Measurements from ENCODE around the gene DPYSL5. TPM values are rescaled to one million over a fixed set of nuclear protein-coding genes. Genes with fewer than 3 reads are reported as not detected.

The DPYSL5 gene
- polyA plus RNA-seq, 1 donor from 2014 or later = 111 TPM

GRCh38 chr2:26975102-26975501 is 127.2 kb downstream of the DPYSL5 start:
- Histone ChIP-seq H3K4me2 (ENCODE audit: low read length) (no peak overlapping the region), H3K4me3 (ENCODE audit: low read length) (peak overlapping the region; percentile 1), H3K27ac (ENCODE audit: low read length) (no peak overlapping the region), H3K9me2 (ENCODE audit: insufficient read depth, low read length) (no peaks in the 10 kb centered on the region), H3K9ac (ENCODE audit: low read length) (no peak overlapping the region), H2AFZ (ENCODE audit: low read depth, low read length) (no peak overlapping the region), H3K27me3 (ENCODE audit: insufficient read depth, low read depth, low read length) (no peaks in the 10 kb centered on the region), H3K79me2 (replicated peaks; ENCODE audit: insufficient read depth, low read length) (peaks cover 74% of the 10 kb centered on the region), H3K36me3 (ENCODE audit: insufficient read depth, low read length) (no peaks in the 10 kb centered on the region), H3F3A (ENCODE audit: insufficient read depth, low read length, poor library complexity, severe bottlenecking) (no peaks in the 10 kb centered on the region), H4K20me1 (ENCODE audit: insufficient read depth) (peaks cover 9% of the 10 kb centered on the region), H3K9me3 (ENCODE audit: low read length) (no peaks in the 10 kb centered on the region)
- no peak for TF ChIP-seq RAD21 (conservative IDR thresholded peaks at IDR 0.05)
- TF ChIP-seq SMC3 (conservative IDR thresholded peaks at IDR 0.05; ENCODE audit: poor library complexity) = no peak
- TF ChIP-seq POLR2AphosphoS5 (IDR thresholded peaks at IDR 0.05) = no peak

- Histone ChIP-seq H3K36me3 (ENCODE audit: insufficient read depth, low read length) (no peaks in the 10 kb centered on the region), H3K4me2 (ENCODE audit: low read length) (no peak overlapping the region), H3K9me3 (ENCODE audit: low read length) (no peaks in the 10 kb centered on the region), H3F3A (ENCODE audit: insufficient read depth, low read length, poor library complexity, severe bottlenecking) (no peaks in the 10 kb centered on the region), H2AFZ (ENCODE audit: low read depth, low read length) (no peak overlapping the region), H3K27ac (ENCODE audit: low read length) (no peak overlapping the region), H3K27me3 (ENCODE audit: insufficient read depth, low read depth, low read length) (no peaks in the 10 kb centered on the region), H3K4me3 (ENCODE audit: low read length) (no peak overlapping the region), H3K9me2 (ENCODE audit: insufficient read depth, low read length) (no peaks in the 10 kb centered on the region), H3K79me2 (replicated peaks; ENCODE audit: insufficient read depth, low read length) (peaks cover 78% of the 10 kb centered on the region), H4K20me1 (ENCODE audit: insufficient read depth) (peaks cover 9% of the 10 kb centered on the region), H3K9ac (ENCODE audit: low read length) (no peak overlapping the region)
- TF ChIP-seq EP300 (conservative IDR thresholded peaks at IDR 0.05; ENCODE audit: poor library complexity, severe bottlenecking) (no peak), EZH2 (IDR thresholded peaks at IDR 0.05; ENCODE audit: borderline replicate concordance, insufficient read depth, low read length, poor library complexity, severe bottlenecking) (no peak)
Measured at GRCh38 chr2:26975656-26976055, 127.7 kb downstream of the DPYSL5 start.

- no peak overlapping the region for H3K4me3 ChIP-seq (ENCODE audit: low read length)
- H3K9me3 ChIP-seq (ENCODE audit: low read length) = no peaks in the 10 kb centered on the region
- no peak overlapping the region for H3K9ac ChIP-seq (ENCODE audit: low read length)
- peaks cover 9% of the 10 kb centered on the region for H4K20me1 ChIP-seq (ENCODE audit: insufficient read depth)
- H3K9me2 ChIP-seq (ENCODE audit: insufficient read depth, low read length) = no peaks in the 10 kb centered on the region
- no peaks in the 10 kb centered on the region for H3F3A ChIP-seq (ENCODE audit: insufficient read depth, low read length, poor library complexity, severe bottlenecking)
- peaks cover 79% of the 10 kb centered on the region for H3K79me2 ChIP-seq (replicated peaks; ENCODE audit: insufficient read depth, low read length)
- TF ChIP-seq EZH2 (IDR thresholded peaks at IDR 0.05; ENCODE audit: borderline replicate concordance, insufficient read depth, low read length, poor library complexity, severe bottlenecking) = no peak
- TF ChIP-seq RAD21 (conservative IDR thresholded peaks at IDR 0.05) = no peak
- TF ChIP-seq SMC3 (conservative IDR thresholded peaks at IDR 0.05; ENCODE audit: poor library complexity) = no peak
- TF ChIP-seq TAF1 (IDR thresholded peaks at IDR 0.05; ENCODE audit: low read depth) = no peak
- no peak for TF ChIP-seq MXI1 (conservative IDR thresholded peaks at IDR 0.05; ENCODE audit: poor library complexity, severe bottlenecking)
- TF ChIP-seq EP300 (conservative IDR thresholded peaks at IDR 0.05; ENCODE audit: poor library complexity, severe bottlenecking) = no peak
- no peak for TF ChIP-seq REST (IDR thresholded peaks at IDR 0.05; ENCODE audit: borderline replicate concordance)
- TF ChIP-seq POLR2AphosphoS5 (IDR thresholded peaks at IDR 0.05) = no peak
- TF ChIP-seq CTCF (IDR thresholded peaks at IDR 0.05; ENCODE audit: poor library complexity, severe bottlenecking) = no peak
- H3K36me3 ChIP-seq (ENCODE audit: insufficient read depth, low read length) = no peaks in the 10 kb centered on the region
- H3K27me3 ChIP-seq (ENCODE audit: insufficient read depth, low read depth, low read length) = no peaks in the 10 kb centered on the region
- H3K4me2 ChIP-seq (ENCODE audit: low read length) = no peak overlapping the region
- no peak overlapping the region for H2AFZ ChIP-seq (ENCODE audit: low read depth, low read length)
- H3K27ac ChIP-seq (ENCODE audit: low read length) = no peak overlapping the region
Measured at GRCh38 chr2:26976237-26976636, 128.3 kb downstream of the DPYSL5 start.

All from neural cell (in vitro differentiated cells).